IgD-negative memory B cell (primary cell): ENCODE data around the gene ADCY5. TPM values are rescaled to one million over a fixed set of nuclear protein-coding genes. Genes with fewer than 3 reads are reported as not detected.

ENCODE experiments used
- H3K27ac Mint-ChIP-seq, 3 donors: one replicate each; pipeline ENCODE4 v1.8.0; 2020 to 2022; ENCODE audit warnings: mild to moderate bottlenecking in 3 of 3, mixed read lengths in 3 of 3, moderate library complexity in 1 of 3
- H3K27me3 Mint-ChIP-seq: one replicate; pipeline ENCODE4 v1.8.0; 2021; ENCODE audit warnings: mixed read lengths
- H3K36me3 Mint-ChIP-seq: one replicate; pipeline ENCODE4 v1.8.0; 2020; ENCODE audit warnings: mild to moderate bottlenecking, mixed read lengths
- H3K4me1 Mint-ChIP-seq, 3 donors: one replicate each; pipeline ENCODE4 v1.8.0; 2020 to 2022; ENCODE audit warnings: mixed read lengths in 3 of 3, mild to moderate bottlenecking in 1 of 3
- H3K4me3 Mint-ChIP-seq, 4 donors: one replicate each; pipeline ENCODE4 v1.8.0; 2020 to 2022; ENCODE audit warnings: mild to moderate bottlenecking in 4 of 4, mixed read lengths in 4 of 4, moderate library complexity in 3 of 4
- H3K9me3 Mint-ChIP-seq, 3 donors: one replicate each; pipeline ENCODE4 v1.8.0; 2020 to 2021; ENCODE audit warnings: mixed read lengths in 3 of 3, mild to moderate bottlenecking in 1 of 3
- polyA plus RNA-seq: library from polyadenylated mRNA; unstranded; fragments of 300-500 nt; fragmentation: Illumina TruSeq; gene quantifications from one replicate; pipeline ENCODE4 v1.2.3, GENCODE V29; 2021

The ADCY5 gene
- polyA plus RNA-seq, 1 donor from 2014 or later: not detected

DNA sequence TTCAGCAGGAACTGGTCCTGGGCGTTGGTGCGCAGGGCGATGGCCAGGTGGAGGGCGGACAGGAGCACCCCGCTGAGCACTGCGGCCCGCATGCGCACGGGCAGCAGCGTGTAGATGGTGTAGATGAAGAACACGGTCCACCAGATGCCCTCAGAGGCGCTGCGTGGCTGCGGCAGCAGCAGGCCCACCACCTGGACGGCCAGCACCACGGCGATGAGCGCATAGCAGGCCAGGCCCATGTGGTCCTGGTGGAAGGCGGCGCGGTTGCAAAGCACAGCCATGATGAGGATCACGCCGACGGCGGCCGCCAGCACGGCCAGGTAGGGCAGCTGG lies 1.5 kb downstream of the ADCY5 start:
- peaks cover 43% of the 10 kb centered on the region for H3K27me3 Mint-ChIP-seq
- no peaks in the 10 kb centered on the region for H3K9me3 Mint-ChIP-seq
- H3K4me3 Mint-ChIP-seq: peak overlapping the region in 2 of 4 donors; percentile 30 to 74

DNA sequence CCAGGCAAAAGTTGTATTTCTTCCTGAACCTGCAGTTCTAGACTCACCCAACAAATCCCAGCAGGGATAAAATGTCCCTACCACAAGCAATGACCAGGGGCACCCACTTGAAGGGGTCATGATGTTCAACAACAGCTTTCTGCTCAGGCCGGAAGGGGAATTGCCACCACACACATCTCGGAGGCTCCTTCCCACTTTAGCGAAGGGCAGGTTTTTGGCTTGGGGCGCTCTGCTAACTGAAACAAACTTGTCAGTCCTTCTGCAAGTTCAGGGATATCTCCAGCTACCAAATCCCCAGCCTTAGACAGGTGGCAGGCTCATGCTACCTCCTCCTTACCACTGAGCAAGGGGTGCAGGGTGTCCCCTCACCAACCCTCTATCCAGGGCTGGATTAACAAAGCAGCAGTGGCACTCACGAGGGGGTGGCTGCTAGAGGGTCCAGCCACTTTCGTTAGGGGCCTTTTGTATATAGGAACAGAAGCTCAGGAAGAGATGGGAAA lies 2.2 kb downstream of the ADCY5 start:
- H3K4me1 Mint-ChIP-seq: peaks cover 1 to 5% (median 3%) of the 10 kb centered on the region in 3 donors

More for the DNA sequence above, 1.5 kb downstream of the ADCY5 start:
- H3K27ac Mint-ChIP-seq: no peak overlapping the region
- no peaks in the 10 kb centered on the region for H3K36me3 Mint-ChIP-seq
- H3K4me1 Mint-ChIP-seq: peaks cover 1 to 5% (median 3%) of the 10 kb centered on the region in 3 donors

DNA sequence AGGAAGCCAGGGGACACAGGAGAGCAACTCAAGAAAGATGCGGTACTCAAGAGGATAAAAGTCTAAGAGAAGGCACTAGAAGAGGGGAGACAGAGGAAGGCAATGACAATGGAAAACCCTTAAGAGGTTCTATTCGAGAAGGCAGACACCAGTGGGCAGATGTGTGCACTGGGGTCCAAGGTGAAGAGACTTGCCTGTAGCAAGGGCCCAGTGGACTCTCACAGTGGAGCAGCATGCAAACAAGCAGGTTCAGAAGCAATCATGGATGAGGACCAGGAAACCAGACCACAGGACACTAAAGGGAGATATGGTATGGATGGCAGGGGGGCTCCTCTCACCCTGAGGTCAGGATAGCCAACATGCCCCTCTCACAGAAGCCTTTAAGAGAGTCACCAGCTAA lies 2.7 kb downstream of the ADCY5 start:
- H3K9me3 Mint-ChIP-seq: peaks cover 0 to 2% (median 0%) of the 10 kb centered on the region in 3 donors
- H3K27ac Mint-ChIP-seq: no peak overlapping the region
- peaks cover 49% of the 10 kb centered on the region for H3K27me3 Mint-ChIP-seq
- H3K36me3 Mint-ChIP-seq: no peaks in the 10 kb centered on the region
- peaks cover 1 to 5% (median 3%) of the 10 kb centered on the region in 3 donors for H3K4me1 Mint-ChIP-seq
- peak overlapping the region in 2 of 4 donors; percentile 6 to 17 for H3K4me3 Mint-ChIP-seq

More for the DNA sequence above, 2.2 kb downstream of the ADCY5 start:
- no peaks in the 10 kb centered on the region for H3K36me3 Mint-ChIP-seq
- no peak overlapping the region for H3K27ac Mint-ChIP-seq
- peak overlapping the region; percentile 17 to 74 (median 69) for H3K4me3 Mint-ChIP-seq
- H3K27me3 Mint-ChIP-seq: peaks cover 48% of the 10 kb centered on the region
- H3K9me3 Mint-ChIP-seq: no peaks in the 10 kb centered on the region

DNA sequence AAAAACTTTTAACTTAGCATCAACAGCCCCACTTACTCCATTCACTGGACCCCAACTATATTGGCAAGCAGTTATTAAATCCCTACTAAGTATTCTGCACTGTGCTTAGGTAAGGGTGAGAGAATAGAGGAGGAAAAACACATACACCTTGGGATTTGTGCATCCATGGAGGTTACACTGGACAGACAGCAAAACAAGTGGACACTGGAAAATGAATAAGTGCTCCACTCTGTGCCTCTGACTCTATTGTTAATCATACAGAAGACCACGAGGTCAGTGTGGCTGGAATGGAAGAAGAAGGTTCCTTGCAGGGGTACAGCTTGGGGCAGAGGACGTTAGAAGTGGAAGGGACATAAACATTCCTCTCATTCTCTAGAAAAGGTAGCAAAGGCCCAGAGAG lies 3.2 kb downstream of the ADCY5 start:
- peak overlapping the region in 1 of 4 donors; percentile 6 for H3K4me3 Mint-ChIP-seq
- peaks cover 49% of the 10 kb centered on the region for H3K27me3 Mint-ChIP-seq
- H3K36me3 Mint-ChIP-seq: no peaks in the 10 kb centered on the region
- peaks cover 0 to 4% (median 0%) of the 10 kb centered on the region in 3 donors for H3K9me3 Mint-ChIP-seq
- peak overlapping the region in 1 of 3 donors; percentile 41 for H3K27ac Mint-ChIP-seq
- H3K4me1 Mint-ChIP-seq: peaks cover 1 to 5% (median 3%) of the 10 kb centered on the region in 3 donors

DNA sequence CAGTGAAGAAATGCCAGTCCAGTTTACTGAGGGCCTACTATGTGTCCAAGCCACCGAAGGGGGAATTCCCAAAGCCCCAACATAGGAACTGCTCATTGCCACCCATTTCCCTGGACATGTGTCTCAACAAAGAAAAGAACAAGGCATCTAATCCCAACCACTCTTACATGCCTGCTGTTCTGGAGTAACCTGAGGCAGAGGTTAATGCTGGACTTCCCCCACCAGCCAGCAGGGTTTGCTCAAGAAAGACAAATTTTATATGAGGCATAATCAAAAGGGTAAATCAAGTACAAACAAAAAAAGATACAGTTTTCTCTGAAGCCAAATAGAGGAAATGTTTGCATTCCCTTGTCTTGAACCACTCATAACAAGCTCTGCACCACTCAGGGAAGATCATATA lies 4.1 kb downstream of the ADCY5 start:
- H3K4me1 Mint-ChIP-seq: peaks cover 1 to 5% (median 3%) of the 10 kb centered on the region in 3 donors
- H3K36me3 Mint-ChIP-seq: no peaks in the 10 kb centered on the region
- peaks cover 0 to 4% (median 0%) of the 10 kb centered on the region in 3 donors for H3K9me3 Mint-ChIP-seq
- H3K27me3 Mint-ChIP-seq: peaks cover 44% of the 10 kb centered on the region
- H3K4me3 Mint-ChIP-seq: peak overlapping the region in 1 of 4 donors; percentile 7
- no peak overlapping the region for H3K27ac Mint-ChIP-seq

DNA sequence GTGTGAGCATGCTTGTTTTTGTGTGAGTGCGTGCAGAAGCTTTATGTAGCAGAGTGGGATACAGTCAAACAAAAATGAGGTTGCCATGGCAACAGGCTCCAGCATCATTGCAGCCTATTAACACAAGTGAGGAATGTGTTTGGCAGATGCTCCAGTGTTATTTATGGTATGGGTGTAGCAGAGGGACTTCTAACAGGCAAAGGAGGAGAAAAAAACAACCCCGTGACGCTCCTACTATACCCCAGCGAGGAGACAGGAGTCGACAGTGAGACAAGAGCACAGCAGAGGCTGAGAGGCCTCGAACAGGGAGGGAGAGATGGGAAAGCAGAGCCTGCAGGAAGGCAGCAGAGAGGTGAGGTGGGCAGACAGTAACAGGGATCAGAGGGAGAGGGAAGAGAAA lies 4.9 kb downstream of the ADCY5 start:
- no peak overlapping the region for H3K4me3 Mint-ChIP-seq

DNA sequence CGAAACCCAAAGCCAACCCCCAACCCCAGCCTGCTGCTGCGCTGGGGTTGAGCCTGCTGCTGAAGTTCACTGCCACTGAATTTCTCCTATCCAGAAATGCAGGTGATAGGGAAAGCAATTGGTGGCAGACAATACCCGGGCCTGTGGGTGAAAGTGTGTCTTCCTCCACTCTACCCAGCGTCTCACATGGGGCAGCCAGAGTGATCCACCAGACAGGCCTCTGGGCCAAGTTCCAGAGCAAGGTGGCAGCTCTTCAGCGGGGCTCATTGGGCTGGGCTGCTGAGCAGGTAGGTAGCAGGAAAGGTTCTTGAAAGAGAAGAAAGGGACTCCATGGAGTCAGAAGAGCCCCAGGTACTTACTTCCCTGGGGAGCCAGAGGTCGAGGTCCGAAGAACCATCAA lies 6.0 kb downstream of the ADCY5 start:
- Mint-ChIP-seq H3K36me3 (no peaks in the 10 kb centered on the region), H3K4me1 (peaks cover 1 to 5% (median 3%) of the 10 kb centered on the region in 3 donors), H3K9me3 (peaks cover 0 to 4% (median 0%) of the 10 kb centered on the region in 3 donors), H3K27me3 (peaks cover 44% of the 10 kb centered on the region), H3K4me3 (no peak overlapping the region), H3K27ac (no peak overlapping the region)

More for the DNA sequence above, 4.9 kb downstream of the ADCY5 start:
- no peaks in the 10 kb centered on the region for H3K36me3 Mint-ChIP-seq
- H3K9me3 Mint-ChIP-seq: peaks cover 0 to 4% (median 0%) of the 10 kb centered on the region in 3 donors
- H3K27me3 Mint-ChIP-seq: peaks cover 44% of the 10 kb centered on the region
- peaks cover 1 to 5% (median 3%) of the 10 kb centered on the region in 3 donors for H3K4me1 Mint-ChIP-seq
- no peak overlapping the region for H3K27ac Mint-ChIP-seq

DNA sequence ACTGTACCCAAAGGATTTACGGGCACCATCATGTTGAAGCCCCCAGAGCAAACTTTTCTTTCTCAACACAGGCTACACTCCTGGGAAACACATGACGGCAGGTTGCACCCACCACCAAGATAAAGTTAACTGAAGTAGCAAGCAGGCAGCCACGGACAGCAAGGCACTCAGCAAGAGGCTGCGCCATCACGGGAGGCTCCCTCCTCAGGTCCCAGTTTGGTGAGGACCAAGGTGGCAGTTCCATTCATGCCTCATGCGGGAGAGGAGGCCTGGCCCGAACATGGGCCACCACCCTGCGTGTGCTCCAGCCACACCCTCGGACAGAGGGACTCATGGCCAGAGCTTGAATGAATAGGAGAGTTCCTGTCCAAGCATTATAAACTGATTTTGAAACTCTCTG lies 6.8 kb downstream of the ADCY5 start:
- Mint-ChIP-seq H3K4me1 (peaks cover 1 to 4% (median 3%) of the 10 kb centered on the region in 3 donors), H3K27me3 (peaks cover 44% of the 10 kb centered on the region), H3K36me3 (no peaks in the 10 kb centered on the region), H3K27ac (no peak overlapping the region), H3K9me3 (peaks cover 0 to 4% (median 0%) of the 10 kb centered on the region in 3 donors), H3K4me3 (no peak overlapping the region)

DNA sequence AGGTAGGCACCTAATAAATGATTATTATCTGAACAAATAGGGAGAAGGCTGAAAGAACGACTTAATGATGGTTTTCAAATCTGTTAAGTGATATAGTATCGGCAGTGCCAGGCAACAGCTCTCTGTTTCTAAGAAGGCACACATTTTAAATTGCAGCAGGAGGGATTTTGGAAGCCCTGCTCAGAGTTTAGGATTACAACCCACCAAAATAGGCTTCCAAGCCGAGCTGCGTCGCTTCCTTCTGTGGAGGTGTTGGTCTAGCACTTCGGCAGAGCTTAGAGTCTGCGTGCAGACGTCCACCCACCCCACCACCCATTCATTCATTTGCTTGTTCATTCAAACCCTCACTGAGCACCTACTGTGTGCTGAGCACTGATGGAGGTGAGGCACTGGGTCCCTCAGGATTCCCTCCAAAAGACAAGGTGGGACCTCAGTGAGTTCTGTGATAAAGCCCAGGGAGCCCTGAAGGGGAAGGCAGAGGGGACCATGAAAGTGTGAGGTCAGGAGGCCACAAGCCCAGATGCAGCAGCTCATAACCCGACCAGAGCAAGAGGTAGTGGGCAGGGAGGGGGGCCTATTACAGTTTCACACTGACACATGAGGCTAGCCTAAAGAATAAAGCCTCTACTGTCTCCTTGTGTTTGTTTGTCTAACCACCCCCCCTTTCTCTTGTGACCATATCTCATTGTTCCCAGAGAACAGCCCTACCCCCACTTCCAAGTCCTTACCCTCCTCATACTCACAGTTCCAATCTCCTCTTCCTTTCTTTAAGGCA lies 8.9 kb downstream of the ADCY5 start:
- Mint-ChIP-seq H3K4me1 (no peaks in the 10 kb centered on the region), H3K36me3 (no peaks in the 10 kb centered on the region), H3K27me3 (peaks cover 27% of the 10 kb centered on the region), H3K4me3 (no peak overlapping the region), H3K9me3 (peaks cover 0 to 4% (median 0%) of the 10 kb centered on the region in 3 donors), H3K27ac (no peak overlapping the region)

DNA sequence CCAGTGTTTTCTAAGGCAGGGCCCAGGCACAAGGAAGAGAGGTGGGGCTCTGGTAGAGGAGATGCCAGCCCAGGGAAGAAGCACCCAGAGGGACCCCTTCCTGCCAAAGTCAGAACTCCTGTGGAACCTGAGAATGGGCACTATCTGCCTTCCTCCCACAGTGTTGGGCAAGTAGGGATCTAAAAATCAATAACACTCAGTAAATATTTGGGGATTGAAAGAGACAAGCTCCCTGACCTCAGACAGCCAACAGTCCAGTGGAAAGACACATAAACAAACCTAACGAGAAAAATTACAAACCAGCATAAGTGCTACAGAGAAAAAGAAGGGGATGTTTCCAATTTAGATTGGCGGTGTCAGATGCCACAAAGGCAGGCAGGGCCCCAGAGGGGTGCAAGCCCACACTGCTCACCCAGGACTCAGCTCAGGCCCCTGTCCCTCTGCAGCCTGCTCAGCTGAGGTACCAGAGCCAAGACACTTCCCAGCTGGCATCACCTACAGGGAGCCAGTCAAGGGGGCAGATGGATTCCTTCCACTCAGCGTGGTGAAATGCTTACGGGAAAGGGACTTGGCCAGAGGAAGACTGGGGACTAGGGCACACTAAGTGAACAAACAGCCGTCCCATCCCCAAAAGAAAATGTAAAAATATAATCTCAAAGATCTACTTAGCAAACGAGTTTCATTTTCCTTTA lies 15.9 kb downstream of the ADCY5 start:
- Mint-ChIP-seq H3K4me3 (no peak overlapping the region), H3K27ac (no peak overlapping the region), H3K9me3 (no peaks in the 10 kb centered on the region), H3K27me3 (peaks cover 3% of the 10 kb centered on the region), H3K36me3 (no peaks in the 10 kb centered on the region), H3K4me1 (no peaks in the 10 kb centered on the region)

DNA sequence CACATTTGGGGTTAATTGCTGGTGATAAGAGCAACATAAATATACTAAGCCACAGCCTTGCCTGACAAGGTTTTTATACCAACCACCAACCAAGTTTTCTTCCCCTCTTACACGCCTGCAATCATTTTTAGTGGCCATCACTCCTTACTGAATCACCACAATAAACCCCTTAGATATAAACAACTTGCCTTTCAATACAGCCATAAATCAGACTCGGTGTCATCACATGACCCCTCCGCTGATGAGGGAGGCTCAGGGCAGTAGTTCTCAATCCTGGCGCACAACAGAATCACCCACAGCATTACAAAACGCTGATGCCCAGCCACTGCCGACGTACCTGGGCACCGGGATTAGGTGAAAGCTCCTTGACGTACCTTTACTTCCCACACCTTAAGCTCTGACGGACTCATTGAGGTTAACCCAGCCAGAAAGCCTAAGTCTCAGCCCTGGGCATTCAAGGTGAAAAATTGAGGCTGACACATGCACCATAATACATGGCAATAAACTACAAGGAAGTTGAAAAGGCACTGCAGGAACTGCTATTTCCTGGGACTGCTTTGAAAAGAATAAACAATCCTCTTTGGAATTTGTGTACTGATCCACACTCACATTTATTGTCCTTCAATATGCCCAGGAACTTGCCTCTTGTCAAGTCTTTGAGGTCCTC lies 17.1 kb downstream of the ADCY5 start:
- no peak overlapping the region for H3K27ac Mint-ChIP-seq
- peaks cover 3% of the 10 kb centered on the region for H3K27me3 Mint-ChIP-seq
- no peaks in the 10 kb centered on the region for H3K36me3 Mint-ChIP-seq
- H3K9me3 Mint-ChIP-seq: no peaks in the 10 kb centered on the region
- H3K4me3 Mint-ChIP-seq: no peak overlapping the region
- H3K4me1 Mint-ChIP-seq: no peaks in the 10 kb centered on the region

DNA sequence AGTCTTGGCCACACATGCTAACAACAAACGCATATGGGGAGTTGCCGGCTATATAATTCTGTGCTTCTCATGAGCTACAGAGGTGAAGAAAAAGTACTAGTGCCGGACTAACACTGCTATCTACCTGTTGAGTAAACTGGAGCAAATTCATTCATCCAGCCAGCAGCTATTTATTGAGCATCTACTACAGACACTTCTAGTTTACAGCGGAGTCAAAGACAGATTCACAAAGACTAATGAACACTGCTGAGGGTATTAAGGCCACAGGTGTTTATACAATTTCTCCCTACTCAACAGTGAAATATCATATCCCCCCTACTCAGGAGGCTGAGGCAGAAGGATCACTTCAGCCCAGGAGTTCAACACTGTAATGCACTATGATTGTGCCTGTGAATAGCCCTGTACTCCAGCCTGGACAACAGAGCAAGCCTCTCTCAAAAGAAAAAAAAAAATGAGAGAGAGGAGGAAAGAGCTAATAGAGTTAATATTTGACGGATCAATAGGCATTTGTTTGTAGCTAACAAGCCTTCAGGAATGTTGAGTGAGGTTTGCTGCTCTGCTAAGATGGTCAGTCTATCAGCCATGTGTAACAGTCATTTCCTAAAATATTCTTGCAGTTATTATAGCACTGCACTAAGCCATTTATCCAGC lies 17.8 kb downstream of the ADCY5 start:
- Mint-ChIP-seq H3K36me3 (no peaks in the 10 kb centered on the region), H3K4me3 (no peak overlapping the region), H3K4me1 (no peaks in the 10 kb centered on the region), H3K9me3 (no peaks in the 10 kb centered on the region), H3K27ac (no peak overlapping the region), H3K27me3 (peaks cover 3% of the 10 kb centered on the region)

DNA sequence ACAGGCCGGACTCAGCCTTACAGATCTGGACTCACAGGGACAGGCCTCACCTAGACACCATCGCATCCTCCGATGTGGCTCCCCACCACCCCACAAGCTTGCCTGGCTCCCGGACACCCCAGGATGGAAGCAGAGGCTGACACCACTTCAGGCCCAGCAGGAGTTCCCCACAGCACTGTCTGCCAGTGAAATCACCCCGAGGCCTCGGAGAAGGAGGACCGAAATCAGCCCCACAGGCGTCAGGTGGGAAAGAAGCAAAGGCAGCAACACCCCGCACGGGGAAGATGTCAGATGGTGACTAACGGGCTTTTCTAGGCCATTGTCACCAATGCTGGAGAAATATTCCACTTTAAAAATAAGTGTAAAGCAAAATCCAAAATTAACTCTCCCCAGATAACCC lies 18.6 kb downstream of the ADCY5 start:
- no peaks in the 10 kb centered on the region for H3K9me3 Mint-ChIP-seq
- H3K27me3 Mint-ChIP-seq: peaks cover 3% of the 10 kb centered on the region
- no peaks in the 10 kb centered on the region for H3K4me1 Mint-ChIP-seq
- H3K4me3 Mint-ChIP-seq: no peak overlapping the region
- no peaks in the 10 kb centered on the region for H3K36me3 Mint-ChIP-seq
- H3K27ac Mint-ChIP-seq: no peak overlapping the region

DNA sequence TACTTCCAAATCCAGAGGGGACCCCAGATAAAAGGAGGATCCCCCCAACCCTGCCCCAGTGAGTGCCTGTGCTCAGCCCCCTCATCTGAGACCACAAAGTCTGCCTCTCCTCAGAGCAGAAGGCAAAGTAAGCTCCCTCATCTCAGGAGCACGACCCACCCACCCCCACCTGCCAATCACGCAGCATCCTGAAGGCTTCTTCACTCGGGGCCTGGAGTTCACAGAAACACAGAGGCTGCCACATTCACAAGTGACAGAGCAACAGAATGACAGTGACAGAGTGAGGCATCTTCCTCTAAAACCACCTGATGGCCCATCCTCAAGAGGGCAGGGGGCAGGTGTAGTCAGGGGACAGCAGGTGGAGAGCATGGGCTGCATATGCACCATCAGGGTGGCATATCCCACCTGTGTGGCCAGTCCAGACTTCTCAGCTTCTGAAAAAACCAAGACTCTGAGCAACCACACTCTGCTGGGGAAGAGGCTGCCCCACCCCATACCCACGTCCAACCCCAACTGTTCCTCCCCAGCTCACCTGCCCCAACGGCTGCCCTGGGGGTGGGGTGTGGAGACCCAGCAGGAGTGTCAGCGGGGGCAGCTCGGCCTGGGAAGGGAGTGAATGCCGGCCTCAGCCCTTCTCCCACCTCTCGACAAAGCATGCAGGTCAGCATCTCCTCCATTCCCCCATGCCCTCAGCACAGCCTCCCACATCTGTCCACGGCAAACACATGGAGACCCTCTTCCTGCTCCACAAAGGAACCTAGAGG lies 19.3 kb downstream of the ADCY5 start:
- no peak overlapping the region for H3K27ac Mint-ChIP-seq
- no peak overlapping the region for H3K4me3 Mint-ChIP-seq
- no peaks in the 10 kb centered on the region for H3K36me3 Mint-ChIP-seq
- H3K4me1 Mint-ChIP-seq: no peaks in the 10 kb centered on the region
- no peaks in the 10 kb centered on the region for H3K9me3 Mint-ChIP-seq
- H3K27me3 Mint-ChIP-seq: peaks cover 3% of the 10 kb centered on the region
